B cell (primary cell): ENCODE results near the gene MTCP1. TPM values are rescaled to one million over a fixed set of nuclear protein-coding genes. Genes with fewer than 3 reads are reported as not detected.

Experiments
- ATAC-seq: fragments of 200-7000 bp; cut with Tn5 transposase; one replicate; pipeline ENCODE4 v1.10.0; 2021; ENCODE audit warnings: low read depth, mild to moderate bottlenecking, moderate number of reproducible peaks, moderate library complexity
- CTCF ChIA-PET: fragments of 350-600 bp; sonication (Branson Sonifier 250); formaldehyde crosslinking; loops from one replicate; lab custom pipeline; 2021; ENCODE audit warnings: antibody characterized with exemption, inconsistent platforms; lab: Charles Lee
- POLR2A ChIA-PET: fragments of 350-600 bp; sonication (Branson Sonifier 250); formaldehyde crosslinking; loops from one replicate; lab custom pipeline; 2021; ENCODE audit warnings: antibody characterized with exemption; lab: Charles Lee
- DNase-seq: peaks from one replicate; pipeline ENCODE4 v3.0.0; 2013
- H2AFZ ChIP-seq: 2 replicates; pipeline ENCODE4 v1.6.1; 2012; ENCODE audit warnings: mild to moderate bottlenecking, low read depth, low read length; ENCODE audit not compliant: insufficient read depth, poor library complexity, severe bottlenecking
- H3K27ac ChIP-seq, 2 donors: 1 replicate in 1 of 2; 2 replicates in 1 of 2; pipeline ENCODE4 v1.5.1; 2012 to 2013; ENCODE audit warnings: low read length in 2 of 2, mild to moderate bottlenecking in 2 of 2, moderate library complexity in 1 of 2
- H3K27me3 ChIP-seq, 4 experiments: fragments of 200-600 bp in 1 of 4; sonication (generic) in 1 of 4; replicated peaks in 1 of 4; 1 replicate in 2 of 4; 2 replicates in 2 of 4; pipeline versions ENCODE4 v1.6.1 to v1.7.0; 2013 to 2016; ENCODE audit warnings: low read length in 3 of 4, mild to moderate bottlenecking in 2 of 4, mixed read lengths in 1 of 4, moderate library complexity in 1 of 4; ENCODE audit not compliant: insufficient read depth in 4 of 4, control insufficient read depth in 3 of 4; ENCODE audit errors: control extremely low read depth in 1 of 4
- H3K36me3 ChIP-seq, 2 experiments: replicated peaks in 1 of 2; 1 replicate in 1 of 2; 2 replicates in 1 of 2; pipeline versions ENCODE4 v1.6.1 to v1.7.1; 2013; ENCODE audit warnings: low read length in 1 of 2; ENCODE audit not compliant: insufficient read depth in 2 of 2, control insufficient read depth in 1 of 2; ENCODE audit errors: control extremely low read depth in 1 of 2, extremely low read depth in 1 of 2
- H3K4me1 ChIP-seq, 2 donors: fragments of 200-600 bp in 1 of 2; sonication (generic) in 1 of 2; 1 replicate in 1 of 2; 2 replicates in 1 of 2; pipeline versions ENCODE4 v1.5.1 to v1.6.1; 2013 to 2017; ENCODE audit warnings: low read length in 2 of 2; ENCODE audit not compliant: control insufficient read depth in 2 of 2, insufficient read depth in 2 of 2
- H3K4me2 ChIP-seq: replicated peaks from 2 replicates; pipeline ENCODE3; 2012; ENCODE audit warnings: mild to moderate bottlenecking, low read depth, low read length; ENCODE audit not compliant: poor library complexity, severe bottlenecking
- H3K4me3 ChIP-seq, 5 experiments: fragments of 200-600 bp in 1 of 5; sonication (generic) in 1 of 5; 1 replicate in 3 of 5; 2 replicates in 2 of 5; pipeline versions ENCODE4 v1.5.1 to v1.7.0; 2011 to 2016; ENCODE audit warnings: low read length in 4 of 5, mild to moderate bottlenecking in 4 of 5, low read depth in 2 of 5, control low read depth in 1 of 5, moderate library complexity in 1 of 5; ENCODE audit not compliant: insufficient read depth in 1 of 5; ENCODE audit errors: control extremely low read depth in 1 of 5, extremely low read depth in 1 of 5
- H3K79me2 ChIP-seq: fragments of 200-600 bp; sonication (generic); one replicate; pipeline ENCODE4 v1.6.0; 2016; ENCODE audit warnings: low read length; ENCODE audit not compliant: control insufficient read depth, insufficient read depth
- H3K9ac ChIP-seq: fragments of 200-600 bp; sonication (generic); 2 replicates; pipeline ENCODE4 v1.6.1; 2017; ENCODE audit warnings: mild to moderate bottlenecking, low read length, moderate library complexity
- H3K9me3 ChIP-seq, 3 donors: one replicate each; pipeline versions ENCODE4 v1.6.1 to v1.7.1; 2013; ENCODE audit warnings: low read length in 2 of 3; ENCODE audit not compliant: control insufficient read depth in 2 of 3, insufficient read depth in 1 of 3; ENCODE audit errors: control extremely low read depth in 1 of 3
- H4K20me1 ChIP-seq: 2 replicates; pipeline ENCODE4 v1.6.0; 2012; ENCODE audit warnings: mild to moderate bottlenecking, low read length; ENCODE audit not compliant: insufficient read depth, control insufficient read depth, poor library complexity, severe bottlenecking
- H3K27ac Mint-ChIP-seq: one replicate; pipeline ENCODE4 v1.8.0; 2021; ENCODE audit warnings: mixed read lengths
- H3K27me3 Mint-ChIP-seq: one replicate; pipeline ENCODE4 v1.8.0; 2021; ENCODE audit warnings: mixed read lengths
- H3K4me1 Mint-ChIP-seq: one replicate; pipeline ENCODE4 v1.8.0; 2021; ENCODE audit warnings: mixed read lengths
- H3K4me3 Mint-ChIP-seq: one replicate; pipeline ENCODE4 v1.8.0; 2021; ENCODE audit warnings: mixed read lengths
- H3K9me3 Mint-ChIP-seq: one replicate; pipeline ENCODE4 v1.8.0; 2022; ENCODE audit warnings: mixed read lengths; ENCODE audit not compliant: insufficient read depth
- EZH2 ChIP-seq: IDR thresholded peaks from 2 replicates; pipeline ENCODE4 v1.6.1; 2012; ENCODE audit warnings: borderline replicate concordance, low read depth, mild to moderate bottlenecking, moderate library complexity, low read length; ENCODE audit not compliant: insufficient read depth, poor library complexity, severe bottlenecking
- WGBS: methylation state at CpG from one replicate; pipeline ENCODE4 v1.1.5; 2013; ENCODE audit warnings: missing lambda C conversion rate; ENCODE audit not compliant: insufficient coverage; 5-methylcytosine and 5-hydroxymethylcytosine counted together
- intact Hi-C: fragments of 100-400 bp; cut with micrococcal nuclease; formaldehyde crosslinking; loops from one replicate; pipeline ENCODE4 v1.10.0; 2022
- polyA plus RNA-seq: library from polyadenylated mRNA; depleted of rRNA; stranded (reverse); fragments of >200 nt; gene quantifications from 2 replicates; pipeline ENCODE4 v1.2.3, GENCODE V29; 2012
- total RNA-seq, 2 donors: library from RNA; stranded (reverse); fragments of 120-200 nt in 1 of 2; gene quantifications; 1 replicate in 1 of 2; 2 replicates in 1 of 2; pipeline versions ENCODE4 v1.2.3 to v1.2.4, GENCODE V29; 2013 to 2022
- TF ChIP-seq, protein P1 (sequence below): fragments of 200-600 bp; IDR thresholded peaks from one replicate; pipeline ENCODE4 v1.8.0; 2022; ENCODE audit warnings: antibody characterized with exemption, mild to moderate bottlenecking

The MTCP1 gene
- total and polyA plus RNA-seq, 2 donors (not counting 1 experiment from before 2014, with no cell fraction given), result 2.9 to 20.3 TPM

DNA sequence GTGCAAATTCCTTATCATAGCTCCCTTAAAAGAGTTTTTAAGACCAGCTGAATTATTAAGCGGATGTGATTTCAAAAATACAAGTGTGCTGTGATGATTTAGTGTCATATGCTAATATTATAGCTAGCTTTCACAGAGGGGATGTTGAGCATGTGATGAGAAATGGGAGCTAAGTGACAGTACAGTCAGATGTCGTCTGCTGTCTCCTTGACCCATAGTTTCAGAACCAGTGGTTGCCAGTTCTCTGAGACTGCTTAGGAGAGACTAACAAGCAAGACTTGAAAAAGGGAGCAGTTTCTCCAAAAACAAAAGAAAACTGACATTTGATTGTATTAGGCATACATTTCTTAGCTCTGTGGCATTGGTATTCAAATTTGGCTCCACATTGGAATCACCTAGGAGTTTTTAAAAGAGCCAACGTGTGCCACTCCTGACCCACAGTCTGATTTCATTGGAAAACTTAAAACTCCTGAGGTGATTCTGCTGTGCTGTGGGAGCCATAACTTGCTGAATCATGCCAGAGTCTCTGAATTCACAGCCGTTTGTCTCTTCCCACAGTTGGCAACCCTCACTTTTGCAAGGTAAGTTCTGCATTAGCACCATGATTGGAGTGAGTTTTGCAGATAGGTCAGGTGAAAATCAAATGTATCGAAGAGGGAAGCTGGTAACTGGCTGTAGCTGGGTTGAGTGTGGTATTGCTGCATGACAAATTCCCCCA lies 24.0 kb downstream of the MTCP1 start:
- ChIA-PET CTCF (interaction anchor here (0.9 to 1.7 kb wide), 2 partner anchors 10 kb away, joined by 3 to 9 read pairs; no protein-coding TSS in a partner anchor), POLR2A (no interaction called here)
- no peak for DNase-seq
- Histone ChIP-seq H3K9me3 (no peaks in the 10 kb centered on the region), H2AFZ (no peak overlapping the region), H3K27ac (no peak overlapping the region), H3K79me2 (peaks cover 12% of the 10 kb centered on the region), H3K4me2 (no peak overlapping the region), H3K27me3 (no peaks in the 10 kb centered on the region), H3K36me3 (peaks cover 0 to 19% of the 10 kb centered on the region in 2 experiments), H3K9ac (no peak overlapping the region), H4K20me1 (peaks cover 12% of the 10 kb centered on the region), H3K4me3 (no peak overlapping the region), H3K4me1 (no peaks in the 10 kb centered on the region)
- TF ChIP-seq, protein P1, sequence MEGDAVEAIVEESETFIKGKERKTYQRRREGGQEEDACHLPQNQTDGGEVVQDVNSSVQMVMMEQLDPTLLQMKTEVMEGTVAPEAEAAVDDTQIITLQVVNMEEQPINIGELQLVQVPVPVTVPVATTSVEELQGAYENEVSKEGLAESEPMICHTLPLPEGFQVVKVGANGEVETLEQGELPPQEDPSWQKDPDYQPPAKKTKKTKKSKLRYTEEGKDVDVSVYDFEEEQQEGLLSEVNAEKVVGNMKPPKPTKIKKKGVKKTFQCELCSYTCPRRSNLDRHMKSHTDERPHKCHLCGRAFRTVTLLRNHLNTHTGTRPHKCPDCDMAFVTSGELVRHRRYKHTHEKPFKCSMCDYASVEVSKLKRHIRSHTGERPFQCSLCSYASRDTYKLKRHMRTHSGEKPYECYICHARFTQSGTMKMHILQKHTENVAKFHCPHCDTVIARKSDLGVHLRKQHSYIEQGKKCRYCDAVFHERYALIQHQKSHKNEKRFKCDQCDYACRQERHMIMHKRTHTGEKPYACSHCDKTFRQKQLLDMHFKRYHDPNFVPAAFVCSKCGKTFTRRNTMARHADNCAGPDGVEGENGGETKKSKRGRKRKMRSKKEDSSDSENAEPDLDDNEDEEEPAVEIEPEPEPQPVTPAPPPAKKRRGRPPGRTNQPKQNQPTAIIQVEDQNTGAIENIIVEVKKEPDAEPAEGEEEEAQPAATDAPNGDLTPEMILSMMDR, result no peak
- no peak for TF ChIP-seq EZH2
- WGBS, result 86% methylated on average over 1 of the region's 5 CpGs
- peaks cover 5% of the 10 kb centered on the region for H3K4me1 Mint-ChIP-seq
- H3K4me3 Mint-ChIP-seq, result no peak overlapping the region
- H3K27me3 Mint-ChIP-seq, result no peaks in the 10 kb centered on the region
- intact Hi-C loops, result no loop called here
- no peak for ATAC-seq
- H3K27ac Mint-ChIP-seq, result no peak overlapping the region
- H3K9me3 Mint-ChIP-seq, result no peaks in the 10 kb centered on the region

DNA sequence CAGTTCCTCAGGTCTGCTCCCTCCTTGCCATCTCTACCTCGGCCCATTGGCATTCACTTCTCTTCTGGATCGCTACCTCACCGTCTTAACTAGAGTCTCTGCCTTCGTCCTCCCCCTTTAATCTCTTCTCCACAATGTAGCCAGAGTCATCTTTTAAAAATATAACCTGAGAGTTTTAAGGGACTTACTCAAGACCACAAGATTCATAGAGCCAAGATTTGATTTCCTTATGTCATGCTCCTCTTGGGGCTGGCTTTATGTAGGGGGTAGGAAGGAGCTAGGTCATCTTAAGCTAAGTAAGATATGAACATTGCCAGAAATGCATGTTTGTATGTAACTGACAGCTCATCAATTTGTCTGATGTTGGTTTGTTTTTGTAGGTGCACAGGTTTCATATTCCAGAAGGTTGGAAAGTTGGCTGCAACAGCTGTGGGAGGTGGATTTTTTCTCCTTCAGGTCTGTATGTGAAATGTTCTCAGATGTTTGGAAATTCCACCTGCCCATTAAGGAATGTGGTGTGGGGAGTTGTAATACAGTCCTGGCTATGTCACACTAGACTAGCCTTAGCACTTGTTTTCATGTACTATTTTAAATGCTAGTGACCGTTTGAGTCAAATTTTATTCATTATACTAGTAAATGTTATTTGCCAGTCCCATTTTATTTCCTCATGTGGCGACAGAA lies 24.7 kb downstream of the MTCP1 start:
- no peaks in the 10 kb centered on the region for H3K27me3 ChIP-seq
- no peak overlapping the region for H2AFZ ChIP-seq
- no peaks in the 10 kb centered on the region for H3K4me1 ChIP-seq
- DNase-seq (no peak), ATAC-seq (no peak)
- peaks cover 12% of the 10 kb centered on the region for H4K20me1 ChIP-seq
- no peaks in the 10 kb centered on the region for H3K27me3 Mint-ChIP-seq
- H3K4me2 ChIP-seq, result no peak overlapping the region
- peaks cover 7% of the 10 kb centered on the region for H3K4me1 Mint-ChIP-seq
- CTCF ChIA-PET, result interaction anchor here (0.9 to 1.7 kb wide), 2 partner anchors 9 to 10 kb away, joined by 3 to 9 read pairs; no protein-coding TSS in a partner anchor
- no peaks in the 10 kb centered on the region for H3K9me3 ChIP-seq
- no CpG with 5 or more reads among the region's 6 CpGs for WGBS
- H3K9ac ChIP-seq, result no peak overlapping the region
- H3K4me3 ChIP-seq, result no peak overlapping the region
- no peak for TF ChIP-seq EZH2
- TF ChIP-seq, protein P1, result no peak
- POLR2A ChIA-PET, result no interaction called here
- no peak overlapping the region for H3K27ac Mint-ChIP-seq
- H3K9me3 Mint-ChIP-seq, result no peaks in the 10 kb centered on the region
- intact Hi-C loops, result no loop called here
- peaks cover 12% of the 10 kb centered on the region for H3K79me2 ChIP-seq
- peaks cover 0 to 13% of the 10 kb centered on the region in 2 experiments for H3K36me3 ChIP-seq
- no peak overlapping the region for H3K27ac ChIP-seq
- H3K4me3 Mint-ChIP-seq, result no peak overlapping the region
